Measurements from ENCODE around the gene DCUN1D2.
"Not testable (repeated sequence)": the region's sequence is repeated elsewhere in the genome, so short reads cannot be mapped to it uniquely, and the experiment has no call there.

The DCUN1D2 gene

DNA sequence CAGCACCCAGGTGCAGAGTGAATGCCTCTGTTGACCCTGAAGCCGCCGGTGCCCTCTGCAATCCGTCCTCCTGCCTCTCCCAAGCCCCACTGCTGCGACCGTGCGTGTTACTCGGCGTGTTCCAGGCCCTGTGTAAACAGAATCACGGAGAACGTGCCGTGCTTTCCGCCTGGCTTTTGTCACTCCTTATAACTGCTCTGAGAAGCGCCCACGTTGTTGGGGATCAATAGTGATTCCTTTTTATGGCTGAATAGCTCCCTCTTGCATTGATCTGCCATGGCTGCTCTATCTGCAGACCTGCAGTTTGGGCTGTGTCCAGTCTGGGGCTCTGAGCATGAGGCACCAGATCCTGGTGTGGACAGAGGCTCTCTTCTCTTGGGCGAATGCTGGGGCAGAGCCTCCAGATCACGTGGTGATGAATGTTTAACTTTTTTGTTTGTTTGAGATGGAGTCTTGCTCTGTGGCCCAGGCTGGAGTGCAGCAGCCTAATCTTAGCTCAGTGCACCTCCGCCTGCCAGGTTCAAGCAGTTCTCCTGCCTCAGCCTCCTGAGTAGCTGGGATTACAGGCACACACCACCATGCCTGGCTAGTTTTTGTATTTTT lies 53.0 kb downstream of the DCUN1D2 start:
- WGBS (ENCODE audit: extremely low coverage, insufficient coverage, insufficient read length) = no CpG with 5 or more reads among the region's 17 CpGs

DNA sequence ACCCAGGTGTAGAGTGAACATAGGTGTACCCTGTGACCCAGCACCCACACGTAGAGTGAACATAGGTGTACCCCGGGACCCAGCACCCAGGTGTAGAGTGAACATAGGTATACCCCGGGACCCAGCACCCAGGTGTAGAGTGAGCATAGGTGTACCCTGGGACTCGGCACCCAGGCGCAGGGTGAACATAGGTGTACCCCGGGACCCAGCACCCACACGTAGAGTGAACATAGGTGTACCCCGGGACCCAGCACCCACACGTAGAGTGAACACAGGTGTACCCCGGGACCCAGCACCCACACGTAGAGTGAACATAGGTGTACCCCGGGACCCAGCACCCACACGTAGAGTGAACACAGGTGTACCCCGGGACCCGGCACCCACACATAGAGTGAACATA lies 53.6 kb downstream of the DCUN1D2 start:
- not testable (repeated sequence) for DNase-seq; H3K4me3 ChIP-seq (ENCODE audit: low read depth, low read length); H4K12ac ChIP-seq (ENCODE audit: low read depth, low read length); H3K23ac ChIP-seq (ENCODE audit: low read length); H2BK5ac ChIP-seq (ENCODE audit: low read depth, low read length, poor library complexity); H3K4ac ChIP-seq (ENCODE audit: low read depth, low read length); H3K27me3 ChIP-seq (ENCODE audit: insufficient read depth, low read length); H3K36me3 ChIP-seq (ENCODE audit: control insufficient read depth in 1 of 2, insufficient read depth in 2 of 2, low read length in 2 of 2); H3K79me1 ChIP-seq (ENCODE audit: low read length); H3K9me3 ChIP-seq (ENCODE audit: insufficient read depth, low read depth, low read length); H2AK5ac ChIP-seq (ENCODE audit: low read length); H2BK12ac ChIP-seq (ENCODE audit: low read length); H2BK120ac ChIP-seq (ENCODE audit: insufficient read depth, low read length, poor library complexity); H3K18ac ChIP-seq (ENCODE audit: low read length); H3K79me2 ChIP-seq (ENCODE audit: control insufficient read depth, insufficient read depth, low read length, poor library complexity); H4K91ac ChIP-seq (ENCODE audit: low read depth, low read length); H3K27ac ChIP-seq (ENCODE audit: low read depth, low read length); H4K8ac ChIP-seq (ENCODE audit: low read depth, low read length); H3K4me1 ChIP-seq (ENCODE audit: control insufficient read depth in 1 of 2, insufficient read depth in 2 of 2, low read length in 2 of 2); H3K4me2 ChIP-seq (ENCODE audit: low read length); H3K9ac ChIP-seq (ENCODE audit: low read length); H2AFZ ChIP-seq (ENCODE audit: insufficient read depth, low read length, poor library complexity); H3K14ac ChIP-seq (ENCODE audit: low read length)
- no CpG with 5 or more reads among the region's 15 CpGs for WGBS (ENCODE audit: extremely low coverage, insufficient coverage, insufficient read length)

More for the DNA sequence above, 53.0 kb downstream of the DCUN1D2 start:
- Histone ChIP-seq H2BK5ac (ENCODE audit: low read depth, low read length, poor library complexity) (no peak overlapping the region), H3K9ac (ENCODE audit: low read length) (no peak overlapping the region), H3K9me3 (ENCODE audit: insufficient read depth, low read depth, low read length) (peaks cover 4% of the 10 kb centered on the region), H3K4me3 (ENCODE audit: low read depth, low read length) (no peak overlapping the region), H3K27ac (ENCODE audit: low read depth, low read length) (no peak overlapping the region), H4K91ac (ENCODE audit: low read depth, low read length) (no peak overlapping the region), H3K27me3 (ENCODE audit: insufficient read depth, low read length) (no peaks in the 10 kb centered on the region), H4K12ac (ENCODE audit: low read depth, low read length) (no peak overlapping the region), H3K36me3 (ENCODE audit: control insufficient read depth in 1 of 2, insufficient read depth in 2 of 2, low read length in 2 of 2) (peaks cover 5 to 12% of the 10 kb centered on the region in 2 experiments), H3K4ac (ENCODE audit: low read depth, low read length) (no peak overlapping the region), H3K23ac (ENCODE audit: low read length) (no peak overlapping the region), H2BK12ac (ENCODE audit: low read length) (no peak overlapping the region), H4K8ac (ENCODE audit: low read depth, low read length) (no peak overlapping the region), H2AK5ac (ENCODE audit: low read length) (no peak overlapping the region), H3K4me2 (ENCODE audit: low read length) (no peak overlapping the region), H2AFZ (ENCODE audit: insufficient read depth, low read length, poor library complexity) (no peak overlapping the region), H3K18ac (ENCODE audit: low read length) (no peak overlapping the region), H3K14ac (ENCODE audit: low read length) (no peak overlapping the region), H3K4me1 (ENCODE audit: control insufficient read depth in 1 of 2, insufficient read depth in 2 of 2, low read length in 2 of 2) (no peaks in the 10 kb centered on the region), H2BK120ac (ENCODE audit: insufficient read depth, low read length, poor library complexity) (no peak overlapping the region), H3K79me1 (ENCODE audit: low read length) (no peaks in the 10 kb centered on the region), H3K79me2 (ENCODE audit: control insufficient read depth, insufficient read depth, low read length, poor library complexity) (no peaks in the 10 kb centered on the region)
- DNase-seq = peak in 1 of 2 donors; percentile 4

- not testable (repeated sequence) for H3K4me1 ChIP-seq (ENCODE audit: control insufficient read depth in 1 of 2, insufficient read depth in 2 of 2, low read length in 2 of 2)
These were observed 54.6 kb downstream of the DCUN1D2 start for GRCh38 chr13:113435907-113436306.

DNA sequence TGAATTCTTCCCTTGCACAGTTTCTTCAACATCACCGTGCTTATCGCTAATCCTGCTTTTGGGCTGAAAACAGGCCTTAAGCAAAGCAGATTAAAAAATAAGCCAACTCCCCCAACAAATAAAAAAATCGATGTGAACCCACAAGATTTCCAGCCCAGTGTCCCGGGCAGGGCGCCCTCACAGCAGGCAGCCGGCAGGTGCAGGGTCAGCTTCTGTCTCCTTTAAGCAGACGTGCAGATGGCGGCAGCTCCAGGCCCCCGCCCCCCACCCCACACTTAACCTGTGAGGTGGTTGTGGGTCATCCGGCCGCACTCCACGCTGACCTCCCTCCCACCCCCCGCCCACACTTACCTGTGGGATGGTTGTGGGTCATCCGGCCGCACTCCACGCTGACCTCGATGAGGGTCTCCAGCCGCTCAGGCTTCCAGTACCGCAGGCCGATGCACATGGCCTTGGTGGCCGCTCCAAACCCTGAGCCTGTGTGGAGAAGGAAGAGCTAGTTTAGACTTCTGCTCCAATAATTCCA lies 57.1 kb downstream of the DCUN1D2 start:
- no peak overlapping the region for H3K9ac ChIP-seq (ENCODE audit: low read length)
- no peak overlapping the region for H3K27ac ChIP-seq (ENCODE audit: low read depth, low read length)

More at GRCh38 chr13:113435907-113436306, 54.6 kb downstream of the DCUN1D2 start:
- not testable (repeated sequence) for H3K27ac ChIP-seq (ENCODE audit: low read depth, low read length); H2BK120ac ChIP-seq (ENCODE audit: insufficient read depth, low read length, poor library complexity); H2AK5ac ChIP-seq (ENCODE audit: low read length); H4K8ac ChIP-seq (ENCODE audit: low read depth, low read length); H2BK12ac ChIP-seq (ENCODE audit: low read length); H2AFZ ChIP-seq (ENCODE audit: insufficient read depth, low read length, poor library complexity); H4K12ac ChIP-seq (ENCODE audit: low read depth, low read length); H3K79me1 ChIP-seq (ENCODE audit: low read length); H3K27me3 ChIP-seq (ENCODE audit: insufficient read depth, low read length); H3K23ac ChIP-seq (ENCODE audit: low read length); H3K18ac ChIP-seq (ENCODE audit: low read length); H3K14ac ChIP-seq (ENCODE audit: low read length); H2BK5ac ChIP-seq (ENCODE audit: low read depth, low read length, poor library complexity); H3K36me3 ChIP-seq (ENCODE audit: control insufficient read depth in 1 of 2, insufficient read depth in 2 of 2, low read length in 2 of 2); H3K9me3 ChIP-seq (ENCODE audit: insufficient read depth, low read depth, low read length); H3K4ac ChIP-seq (ENCODE audit: low read depth, low read length); DNase-seq; H3K79me2 ChIP-seq (ENCODE audit: control insufficient read depth, insufficient read depth, low read length, poor library complexity); H3K9ac ChIP-seq (ENCODE audit: low read length); H3K4me2 ChIP-seq (ENCODE audit: low read length); H4K91ac ChIP-seq (ENCODE audit: low read depth, low read length); H3K4me3 ChIP-seq (ENCODE audit: low read depth, low read length)
- no CpG with 5 or more reads among the region's 15 CpGs for WGBS (ENCODE audit: extremely low coverage, insufficient coverage, insufficient read length)

More for the DNA sequence above, 57.1 kb downstream of the DCUN1D2 start:
- Histone ChIP-seq H3K23ac (ENCODE audit: low read length) (no peak overlapping the region), H4K8ac (ENCODE audit: low read depth, low read length) (no peak overlapping the region), H3K9me3 (ENCODE audit: insufficient read depth, low read depth, low read length) (no peaks in the 10 kb centered on the region), H3K14ac (ENCODE audit: low read length) (no peak overlapping the region), H3K36me3 (ENCODE audit: control insufficient read depth in 1 of 2, insufficient read depth in 2 of 2, low read length in 2 of 2) (peaks cover 13 to 14% of the 10 kb centered on the region in 2 experiments), H4K91ac (ENCODE audit: low read depth, low read length) (no peak overlapping the region), H3K18ac (ENCODE audit: low read length) (no peak overlapping the region), H2AK5ac (ENCODE audit: low read length) (no peak overlapping the region), H2BK120ac (ENCODE audit: insufficient read depth, low read length, poor library complexity) (no peak overlapping the region), H2AFZ (ENCODE audit: insufficient read depth, low read length, poor library complexity) (no peak overlapping the region), H3K27me3 (ENCODE audit: insufficient read depth, low read length) (no peaks in the 10 kb centered on the region), H3K4ac (ENCODE audit: low read depth, low read length) (no peak overlapping the region), H3K4me2 (ENCODE audit: low read length) (no peak overlapping the region), H3K4me3 (ENCODE audit: low read depth, low read length) (no peak overlapping the region), H2BK12ac (ENCODE audit: low read length) (no peak overlapping the region), H3K79me2 (ENCODE audit: control insufficient read depth, insufficient read depth, low read length, poor library complexity) (no peaks in the 10 kb centered on the region), H3K4me1 (ENCODE audit: control insufficient read depth in 1 of 2, insufficient read depth in 2 of 2, low read length in 2 of 2) (peaks cover under 1 to 1% of the 10 kb centered on the region in 2 experiments), H4K12ac (ENCODE audit: low read depth, low read length) (no peak overlapping the region), H2BK5ac (ENCODE audit: low read depth, low read length, poor library complexity) (no peak overlapping the region), H3K79me1 (ENCODE audit: low read length) (no peaks in the 10 kb centered on the region)
- DNase-seq = no peak
- no CpG with 5 or more reads among the region's 21 CpGs for WGBS (ENCODE audit: extremely low coverage, insufficient coverage, insufficient read length)

Data from trophoblast cell (in vitro differentiated cells and primary cell).